H9 (cell line): ENCODE results near the gene MSLN. TPM values are rescaled to one million over a fixed set of nuclear protein-coding genes. Genes with fewer than 3 reads are reported as not detected.

Experiments used
- DNase-seq: peaks from one replicate; pipeline ENCODE4 v3.0.0-alpha.2; 2017
- H2AFZ ChIP-seq: one replicate; pipeline ENCODE4 v1.6.1; 2013; ENCODE audit warnings: mild to moderate bottlenecking, low read length, control low read depth, moderate library complexity
- H2AK5ac ChIP-seq: 2 replicates; pipeline ENCODE4 v1.6.1; 2013; ENCODE audit warnings: low read length, control low read depth, mixed read lengths; ENCODE audit not compliant: insufficient read length
- H2BK120ac ChIP-seq: one replicate; pipeline ENCODE4 v1.6.1; 2013; ENCODE audit warnings: low read depth, mild to moderate bottlenecking, low read length, control low read depth, inconsistent platforms; ENCODE audit not compliant: poor library complexity, severe bottlenecking
- H2BK12ac ChIP-seq: 2 replicates; pipeline ENCODE4 v1.6.1; 2013; ENCODE audit warnings: low read length, control low read depth, mixed read lengths, low read depth; ENCODE audit not compliant: insufficient read length
- H2BK15ac ChIP-seq: 2 replicates; pipeline ENCODE4 v1.6.1; 2013; ENCODE audit warnings: low read depth, low read length, control low read depth
- H2BK20ac ChIP-seq: one replicate; pipeline ENCODE4 v1.6.1; 2013; ENCODE audit warnings: low read depth, mild to moderate bottlenecking, low read length, control low read depth, inconsistent platforms; ENCODE audit not compliant: poor library complexity, severe bottlenecking
- H2BK5ac ChIP-seq: 2 replicates; pipeline ENCODE4 v1.6.1; 2013; ENCODE audit warnings: low read length, control low read depth, mixed read lengths; ENCODE audit not compliant: insufficient read length
- H3K14ac ChIP-seq: 2 replicates; pipeline ENCODE4 v1.6.1; 2013; ENCODE audit warnings: low read length, control low read depth; ENCODE audit not compliant: insufficient read depth
- H3K18ac ChIP-seq: 2 replicates; pipeline ENCODE4 v1.6.1; 2013; ENCODE audit warnings: low read depth, mild to moderate bottlenecking, mixed read lengths, low read length, control low read depth; ENCODE audit not compliant: insufficient read length
- H3K23ac ChIP-seq: 2 replicates; pipeline ENCODE4 v1.6.1; 2013; ENCODE audit warnings: low read length, control low read depth, mixed read lengths, low read depth; ENCODE audit not compliant: insufficient read length
- H3K23me2 ChIP-seq: 2 replicates; pipeline ENCODE4 v1.6.1; 2013; ENCODE audit warnings: low read depth, mild to moderate bottlenecking, mixed read lengths, low read length, control low read depth; ENCODE audit not compliant: insufficient read length, poor library complexity, severe bottlenecking
- H3K27ac ChIP-seq: 2 replicates; pipeline ENCODE4 v1.5.1; 2013; ENCODE audit warnings: low read length, control low read depth, mixed read lengths, low read depth; ENCODE audit not compliant: insufficient read length
- H3K27me3 ChIP-seq: 2 replicates; pipeline ENCODE4 v1.6.1; 2013; ENCODE audit warnings: low read length, control low read depth, inconsistent platforms; ENCODE audit not compliant: insufficient read depth
- H3K4ac ChIP-seq: 2 replicates; pipeline ENCODE4 v1.6.1; 2013; ENCODE audit warnings: low read depth, mild to moderate bottlenecking, control low read depth, inconsistent platforms, low read length, moderate library complexity
- H3K4me1 ChIP-seq: 2 replicates; pipeline ENCODE4 v1.6.1; 2013; ENCODE audit warnings: low read length, control low read depth, inconsistent platforms; ENCODE audit not compliant: insufficient read depth
- H3K4me2 ChIP-seq: 2 replicates; pipeline ENCODE4 v1.6.1; 2013; ENCODE audit warnings: low read length, control low read depth, mixed read lengths; ENCODE audit not compliant: insufficient read length, insufficient read depth
- H3K56ac ChIP-seq: 2 replicates; pipeline ENCODE4 v1.6.1; 2013; ENCODE audit warnings: low read depth, mild to moderate bottlenecking, mixed read lengths, low read length, control low read depth; ENCODE audit not compliant: insufficient read length
- H3K79me1 ChIP-seq: 2 replicates; pipeline ENCODE4 v1.6.1; 2013; ENCODE audit warnings: low read depth, mild to moderate bottlenecking, moderate library complexity, low read length, control low read depth, inconsistent platforms; ENCODE audit not compliant: insufficient read depth, poor library complexity, severe bottlenecking
- H3K79me2 ChIP-seq: 2 replicates; pipeline ENCODE4 v1.6.1; 2013; ENCODE audit warnings: low read length, control low read depth, inconsistent platforms; ENCODE audit not compliant: insufficient read depth
- H3K9ac ChIP-seq: 2 replicates; pipeline ENCODE4 v1.6.1; 2013; ENCODE audit warnings: low read length, control low read depth, mixed read lengths; ENCODE audit not compliant: insufficient read length; ENCODE audit errors: extremely low read depth
- H3K9me3 ChIP-seq: one replicate; pipeline ENCODE4 v1.6.1; 2013; ENCODE audit warnings: low read depth, low read length, inconsistent platforms; ENCODE audit not compliant: control insufficient read depth
- H3T11ph ChIP-seq: one replicate; pipeline ENCODE4 v1.6.1; 2013; ENCODE audit warnings: mild to moderate bottlenecking, low read length, control low read depth, inconsistent platforms
- H4K20me1 ChIP-seq: one replicate; pipeline ENCODE4 v1.6.1; 2013; ENCODE audit not compliant: control insufficient read depth, insufficient read length, insufficient read depth
- H4K5ac ChIP-seq: 2 replicates; pipeline ENCODE4 v1.6.1; 2013; ENCODE audit warnings: low read depth, mild to moderate bottlenecking, mixed read lengths, low read length, control low read depth; ENCODE audit not compliant: insufficient read length
- H4K8ac ChIP-seq: replicated peaks from 2 replicates; pipeline ENCODE4 v1.6.1; 2013; ENCODE audit warnings: low read length, control low read depth, mixed read lengths, low read depth; ENCODE audit not compliant: insufficient read length
- H4K91ac ChIP-seq: 2 replicates; pipeline ENCODE4 v1.6.1; 2013; ENCODE audit warnings: low read depth, mild to moderate bottlenecking, moderate library complexity, mixed read lengths, low read length, control low read depth; ENCODE audit not compliant: insufficient read length
- H3K27ac Mint-ChIP-seq, 3 experiments: 2 replicates in 2 of 3; 3 replicates in 1 of 3; pipeline ENCODE4 v1.8.0; 2020 to 2021; ENCODE audit warnings: mixed read lengths in 3 of 3, mild to moderate bottlenecking in 1 of 3, moderate library complexity in 1 of 3
- H3K27me3 Mint-ChIP-seq: 2 replicates; pipeline ENCODE4 v1.8.0; 2021; ENCODE audit warnings: low read depth, mild to moderate bottlenecking, moderate library complexity, mixed read lengths
- H3K36me3 Mint-ChIP-seq, 3 experiments: 2 replicates in 2 of 3; 3 replicates in 1 of 3; pipeline ENCODE4 v1.8.0; 2020 to 2021; ENCODE audit warnings: low read depth in 3 of 3, mixed read lengths in 3 of 3; ENCODE audit not compliant: insufficient read depth in 1 of 3
- H3K4me1 Mint-ChIP-seq, 2 experiments: 2 replicates each; pipeline ENCODE4 v1.8.0; 2020; ENCODE audit warnings: mixed read lengths in 2 of 2
- H3K4me3 Mint-ChIP-seq, 2 experiments: 2 replicates in 1 of 2; 3 replicates in 1 of 2; pipeline ENCODE4 v1.8.0; 2020 to 2021; ENCODE audit warnings: mild to moderate bottlenecking in 2 of 2, mixed read lengths in 2 of 2, moderate library complexity in 1 of 2
- H3K9me3 Mint-ChIP-seq, 2 experiments: 2 replicates in 1 of 2; 3 replicates in 1 of 2; pipeline ENCODE4 v1.8.0; 2020; ENCODE audit warnings: mild to moderate bottlenecking in 2 of 2, mixed read lengths in 2 of 2, moderate library complexity in 1 of 2
- CTCF ChIP-seq: fragments of 200-600 bp; sonication (generic); conservative IDR thresholded peaks from 3 replicates; pipeline ENCODE4 v1.8.0; 2021; ENCODE audit warnings: antibody characterized with exemption, mild to moderate bottlenecking
- WGBS: extraction: QIAGEN DNeasy Blood & Tissue Kit; methylation state at CpG from one replicate; pipeline ENCODE4 v1.1.7; 2013; ENCODE audit warnings: missing lambda C conversion rate, low lambda C conversion rate, mixed read lengths; ENCODE audit not compliant: insufficient read length; ENCODE audit errors: extremely low coverage; 5-methylcytosine and 5-hydroxymethylcytosine counted together
- total RNA-seq: library from RNA; stranded (reverse); gene quantifications from 2 replicates; pipeline ENCODE4 v1.2.1, GENCODE V29; 2021

Gene MSLN
- total RNA-seq, 1 experiment from 2014 or later = 0.22 TPM

- Mint-ChIP-seq H3K36me3 (peaks cover 5 to 11% (median 7%) of the 10 kb centered on the region in 3 experiments; a peak in 4 of 7 replicates), H3K4me3 (no peak overlapping the region), H3K9me3 (peaks cover 0 to 3% of the 10 kb centered on the region in 2 experiments; a peak in 1 of 5 replicates), H3K4me1 (no peaks in the 10 kb centered on the region), H3K27me3 (peaks cover 68% of the 10 kb centered on the region), H3K27ac (no peak overlapping the region)
- no peaks in the 10 kb centered on the region for H3K79me1 ChIP-seq
- no peaks in the 10 kb centered on the region for H4K20me1 ChIP-seq
- H2AFZ ChIP-seq = no peak overlapping the region
- H3K4ac ChIP-seq = no peak overlapping the region
- no peak for DNase-seq
- peaks cover 4% of the 10 kb centered on the region for H3K23me2 ChIP-seq
- peaks cover 5% of the 10 kb centered on the region; the same call in 1 of the 2 replicates for H3K27me3 ChIP-seq
- H3K27ac ChIP-seq = no peak overlapping the region
- no peak overlapping the region for H3K23ac ChIP-seq
- H4K91ac ChIP-seq = no peak overlapping the region
- no peak overlapping the region for H4K8ac ChIP-seq
- H3K9me3 ChIP-seq = no peaks in the 10 kb centered on the region
- H2BK20ac ChIP-seq = no peak overlapping the region
- H3T11ph ChIP-seq = no peak overlapping the region
- H3K14ac ChIP-seq = no peak overlapping the region; the same call in 1 of the 2 replicates
- H3K18ac ChIP-seq = no peak overlapping the region
- H3K4me1 ChIP-seq = no peaks in the 10 kb centered on the region
- TF ChIP-seq CTCF = no peak
- no peak overlapping the region for H2BK5ac ChIP-seq
- no peak overlapping the region for H2AK5ac ChIP-seq
- H3K56ac ChIP-seq = no peak overlapping the region
- no peak overlapping the region for H3K9ac ChIP-seq
- no peak overlapping the region for H4K5ac ChIP-seq
- WGBS = no CpG with 5 or more reads among the region's 7 CpGs
- no peak overlapping the region for H2BK15ac ChIP-seq
- no peak overlapping the region for H2BK12ac ChIP-seq
- no peak overlapping the region for H3K4me2 ChIP-seq
- no peak overlapping the region for H2BK120ac ChIP-seq
- no peaks in the 10 kb centered on the region for H3K79me2 ChIP-seq
Measured at GRCh38 chr16:802461-802860, 41.9 kb downstream of the MSLN start.
